Ishikawa (cell line): ENCODE measurements around the gene GRIN1.

Experiments
- CEBPB ChIP-seq: IDR thresholded peaks from 2 replicates; pipeline ENCODE4 v1.6.1; 2012
- CREB1 ChIP-seq: IDR thresholded peaks from 2 replicates; pipeline ENCODE4 v1.6.1; 2012; ENCODE audit warnings: low read depth
- EGR1 ChIP-seq: IDR thresholded peaks from 2 replicates; pipeline ENCODE4 v1.6.1; 2012
- EP300 ChIP-seq: IDR thresholded peaks from 2 replicates; pipeline ENCODE4 v1.6.1; 2012; ENCODE audit warnings: borderline replicate concordance
- FOXM1 ChIP-seq: IDR thresholded peaks from 2 replicates; pipeline ENCODE4 v1.6.1; 2012; ENCODE audit warnings: low read depth, borderline replicate concordance
- NFIC ChIP-seq: IDR thresholded peaks from 2 replicates; pipeline ENCODE4 v1.6.1; 2012
- RAD21 ChIP-seq: IDR thresholded peaks from 2 replicates; pipeline ENCODE4 v1.6.1; 2012; ENCODE audit warnings: low read depth
- TAF1 ChIP-seq: IDR thresholded peaks from 2 replicates; pipeline ENCODE4 v1.6.1; 2012; ENCODE audit warnings: low read depth, mild to moderate bottlenecking
- TCF12 ChIP-seq: IDR thresholded peaks from 2 replicates; pipeline ENCODE4 v1.6.1; 2012; ENCODE audit warnings: low read depth
- TEAD4 ChIP-seq: IDR thresholded peaks from 2 replicates; pipeline ENCODE4 v1.6.1; 2012
- USF1 ChIP-seq: IDR thresholded peaks from 2 replicates; pipeline ENCODE4 v1.6.1; 2012
- YY1 ChIP-seq: IDR thresholded peaks from 2 replicates; pipeline ENCODE4 v1.6.1; 2012; ENCODE audit warnings: low read depth
- ZBTB7A ChIP-seq: IDR thresholded peaks from 2 replicates; pipeline ENCODE4 v1.6.1; 2012; ENCODE audit warnings: low read depth
- TF ChIP-seq, protein P1 (sequence below): IDR thresholded peaks from 2 replicates; pipeline ENCODE4 v1.6.1; 2012; ENCODE audit warnings: low read depth, mild to moderate bottlenecking
- TF ChIP-seq, protein P2 (sequence below): IDR thresholded peaks from 2 replicates; pipeline ENCODE4 v1.6.1; 2012

The GRIN1 gene

GRCh38 chr9:137107982-137108381 is 31.0 kb upstream of the GRIN1 start:
- TF ChIP-seq CREB1, result no peak
- TF ChIP-seq, protein P1, sequence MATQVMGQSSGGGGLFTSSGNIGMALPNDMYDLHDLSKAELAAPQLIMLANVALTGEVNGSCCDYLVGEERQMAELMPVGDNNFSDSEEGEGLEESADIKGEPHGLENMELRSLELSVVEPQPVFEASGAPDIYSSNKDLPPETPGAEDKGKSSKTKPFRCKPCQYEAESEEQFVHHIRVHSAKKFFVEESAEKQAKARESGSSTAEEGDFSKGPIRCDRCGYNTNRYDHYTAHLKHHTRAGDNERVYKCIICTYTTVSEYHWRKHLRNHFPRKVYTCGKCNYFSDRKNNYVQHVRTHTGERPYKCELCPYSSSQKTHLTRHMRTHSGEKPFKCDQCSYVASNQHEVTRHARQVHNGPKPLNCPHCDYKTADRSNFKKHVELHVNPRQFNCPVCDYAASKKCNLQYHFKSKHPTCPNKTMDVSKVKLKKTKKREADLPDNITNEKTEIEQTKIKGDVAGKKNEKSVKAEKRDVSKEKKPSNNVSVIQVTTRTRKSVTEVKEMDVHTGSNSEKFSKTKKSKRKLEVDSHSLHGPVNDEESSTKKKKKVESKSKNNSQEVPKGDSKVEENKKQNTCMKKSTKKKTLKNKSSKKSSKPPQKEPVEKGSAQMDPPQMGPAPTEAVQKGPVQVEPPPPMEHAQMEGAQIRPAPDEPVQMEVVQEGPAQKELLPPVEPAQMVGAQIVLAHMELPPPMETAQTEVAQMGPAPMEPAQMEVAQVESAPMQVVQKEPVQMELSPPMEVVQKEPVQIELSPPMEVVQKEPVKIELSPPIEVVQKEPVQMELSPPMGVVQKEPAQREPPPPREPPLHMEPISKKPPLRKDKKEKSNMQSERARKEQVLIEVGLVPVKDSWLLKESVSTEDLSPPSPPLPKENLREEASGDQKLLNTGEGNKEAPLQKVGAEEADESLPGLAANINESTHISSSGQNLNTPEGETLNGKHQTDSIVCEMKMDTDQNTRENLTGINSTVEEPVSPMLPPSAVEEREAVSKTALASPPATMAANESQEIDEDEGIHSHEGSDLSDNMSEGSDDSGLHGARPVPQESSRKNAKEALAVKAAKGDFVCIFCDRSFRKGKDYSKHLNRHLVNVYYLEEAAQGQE, result no peak

DNA sequence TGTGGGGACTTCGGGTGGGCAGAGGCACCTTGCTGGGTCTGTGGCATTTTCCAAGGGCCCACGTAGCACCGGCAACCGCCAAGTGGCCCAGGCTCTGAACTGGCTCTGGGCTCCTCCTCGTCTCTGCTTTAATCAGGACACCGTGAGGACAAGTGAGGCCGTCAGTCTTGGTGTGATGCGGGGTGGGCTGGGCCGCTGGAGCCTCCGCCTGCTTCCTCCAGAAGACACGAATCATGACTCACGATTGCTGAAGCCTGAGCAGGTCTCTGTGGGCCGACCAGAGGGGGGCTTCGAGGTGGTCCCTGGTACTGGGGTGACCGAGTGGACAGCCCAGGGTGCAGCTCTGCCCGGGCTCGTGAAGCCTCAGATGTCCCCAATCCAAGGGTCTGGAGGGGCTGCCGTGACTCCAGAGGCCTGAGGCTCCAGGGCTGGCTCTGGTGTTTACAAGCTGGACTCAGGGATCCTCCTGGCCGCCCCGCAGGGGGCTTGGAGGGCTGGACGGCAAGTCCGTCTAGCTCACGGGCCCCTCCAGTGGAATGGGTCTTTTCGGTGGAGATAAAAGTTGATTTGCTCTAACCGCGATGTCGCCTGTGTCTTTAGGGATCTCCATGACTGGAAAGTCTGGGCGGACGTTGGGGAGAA is 30.2 kb upstream of the GRIN1 start:
- TF ChIP-seq CREB1 (no peak), TEAD4 (no peak), EP300 (no peak), FOXM1 (no peak), USF1 (no peak), EGR1 (no peak), NFIC (no peak)
- TF ChIP-seq, protein P1, result no peak
- TF ChIP-seq, protein P2, sequence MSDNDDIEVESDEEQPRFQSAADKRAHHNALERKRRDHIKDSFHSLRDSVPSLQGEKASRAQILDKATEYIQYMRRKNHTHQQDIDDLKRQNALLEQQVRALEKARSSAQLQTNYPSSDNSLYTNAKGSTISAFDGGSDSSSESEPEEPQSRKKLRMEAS, result no peak

DNA sequence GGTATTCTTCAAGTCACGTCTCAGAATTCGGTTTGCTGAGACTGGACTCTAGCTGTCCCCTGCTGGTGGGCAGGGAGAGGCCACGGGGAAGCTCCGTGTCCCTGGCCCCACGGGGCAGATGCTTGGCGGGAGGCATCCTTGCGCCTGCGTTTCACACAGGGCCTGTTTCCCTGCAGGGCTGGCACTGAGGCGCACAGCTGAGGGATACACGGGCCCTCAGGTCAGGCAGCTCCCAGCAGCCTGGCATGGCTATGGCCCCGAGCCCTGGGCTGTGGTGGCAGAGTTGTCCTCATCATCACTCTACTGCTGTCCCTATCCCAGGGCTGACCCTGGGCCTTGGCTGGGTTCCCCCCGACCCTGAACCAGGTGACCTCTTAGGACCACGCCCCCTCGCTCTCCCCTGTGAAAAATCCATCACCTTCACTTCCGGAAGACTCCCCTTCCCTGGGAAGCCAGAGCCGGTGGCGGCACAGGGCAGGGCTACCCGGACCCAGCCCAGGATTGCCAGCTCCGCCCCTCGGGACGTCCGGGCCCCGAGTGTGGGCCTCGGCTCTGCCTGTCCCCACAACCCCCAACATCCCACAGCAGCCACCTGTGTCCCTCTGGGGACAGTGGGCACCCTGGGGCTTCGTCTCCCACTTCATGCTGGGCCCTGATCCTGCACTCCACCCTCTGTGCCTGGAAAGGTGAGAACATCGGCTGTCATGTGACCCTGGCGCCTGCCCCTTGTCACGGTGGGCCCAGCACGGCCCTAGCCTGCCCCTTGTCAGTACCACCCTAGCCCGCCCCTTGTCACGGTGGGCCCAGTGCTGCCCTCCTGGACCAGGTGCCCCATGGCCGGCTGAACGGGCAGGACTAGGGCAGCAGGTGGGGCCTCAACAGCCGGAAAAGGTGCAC is 29.5 kb upstream of the GRIN1 start:
- TF ChIP-seq TEAD4 (no peak), ZBTB7A (no peak), FOXM1 (no peak), TAF1 (no peak), USF1 (no peak)
- TF ChIP-seq, protein P2, result no peak
- TF ChIP-seq, protein P1, result no peak

GRCh38 chr9:137110147-137110910 is 28.6 kb upstream of the GRIN1 start:
- TF ChIP-seq CREB1 (no peak), ZBTB7A (no peak), NFIC (no peak), EP300 (no peak), YY1 (no peak), RAD21 (no peak), CEBPB (no peak), USF1 (no peak), TEAD4 (no peak), FOXM1 (no peak), TAF1 (no peak), EGR1 (no peak), TCF12 (no peak)
- TF ChIP-seq, protein P1, result no peak
- TF ChIP-seq, protein P2, result no peak
